Measurements from ENCODE around the gene DDX5.
A peak's percentile ranks its signal among the peaks of the same experiment; 100 is the strongest.

DNA sequence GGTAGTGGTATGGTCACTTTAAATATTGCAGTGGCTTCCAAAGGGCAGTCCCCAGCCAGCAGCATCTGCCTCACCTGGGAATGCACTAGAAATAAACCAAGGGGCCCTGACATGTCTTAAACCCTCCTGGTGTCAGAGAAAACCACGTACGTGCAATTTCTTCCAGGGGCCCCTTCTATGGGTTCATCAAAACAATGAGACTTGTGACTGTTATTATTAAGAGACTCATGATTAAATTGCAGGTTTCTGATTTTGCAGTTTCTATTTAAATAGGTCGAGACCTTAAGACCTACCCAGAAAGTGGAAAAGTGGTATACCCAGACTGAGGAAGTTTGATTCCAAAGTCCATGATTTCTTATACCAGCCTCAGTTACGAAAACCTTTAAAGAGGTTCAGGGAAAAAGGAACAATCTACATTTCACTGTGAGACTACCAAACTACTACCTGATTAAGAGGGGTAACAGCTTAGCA lies 8.5 kb downstream of the DDX5 start:
- TF ChIP-seq, protein P1, sequence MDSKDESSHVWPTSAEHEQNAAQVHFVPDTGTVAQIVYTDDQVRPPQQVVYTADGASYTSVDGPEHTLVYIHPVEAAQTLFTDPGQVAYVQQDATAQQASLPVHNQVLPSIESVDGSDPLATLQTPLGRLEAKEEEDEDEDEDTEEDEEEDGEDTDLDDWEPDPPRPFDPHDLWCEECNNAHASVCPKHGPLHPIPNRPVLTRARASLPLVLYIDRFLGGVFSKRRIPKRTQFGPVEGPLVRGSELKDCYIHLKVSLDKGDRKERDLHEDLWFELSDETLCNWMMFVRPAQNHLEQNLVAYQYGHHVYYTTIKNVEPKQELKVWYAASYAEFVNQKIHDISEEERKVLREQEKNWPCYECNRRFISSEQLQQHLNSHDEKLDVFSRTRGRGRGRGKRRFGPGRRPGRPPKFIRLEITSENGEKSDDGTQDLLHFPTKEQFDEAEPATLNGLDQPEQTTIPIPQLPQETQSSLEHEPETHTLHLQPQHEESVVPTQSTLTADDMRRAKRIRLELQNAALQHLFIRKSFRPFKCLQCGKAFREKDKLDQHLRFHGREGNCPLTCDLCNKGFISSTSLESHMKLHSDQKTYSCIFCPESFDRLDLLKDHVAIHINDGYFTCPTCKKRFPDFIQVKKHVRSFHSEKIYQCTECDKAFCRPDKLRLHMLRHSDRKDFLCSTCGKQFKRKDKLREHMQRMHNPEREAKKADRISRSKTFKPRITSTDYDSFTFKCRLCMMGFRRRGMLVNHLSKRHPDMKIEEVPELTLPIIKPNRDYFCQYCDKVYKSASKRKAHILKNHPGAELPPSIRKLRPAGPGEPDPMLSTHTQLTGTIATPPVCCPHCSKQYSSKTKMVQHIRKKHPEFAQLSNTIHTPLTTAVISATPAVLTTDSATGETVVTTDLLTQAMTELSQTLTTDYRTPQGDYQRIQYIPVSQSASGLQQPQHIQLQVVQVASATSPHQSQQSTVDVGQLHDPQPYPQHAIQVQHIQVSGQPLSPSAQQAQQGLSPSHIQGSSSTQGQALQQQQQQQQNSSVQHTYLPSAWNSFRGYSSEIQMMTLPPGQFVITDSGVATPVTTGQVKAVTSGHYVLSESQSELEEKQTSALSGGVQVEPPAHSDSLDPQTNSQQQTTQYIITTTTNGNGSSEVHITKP (tag by site-specific recombination; IDR thresholded peaks at IDR 0.05), result peak; percentile 53
- TF ChIP-seq ZBTB7A (tag by site-specific recombination; IDR thresholded peaks at IDR 0.05; ENCODE audit: low read depth) (no peak), ZNF24 (tag by site-specific recombination; IDR thresholded peaks at IDR 0.05) (no peak), SETDB1 (IDR thresholded peaks at IDR 0.05; ENCODE audit: insufficient read length, low read length) (no peak), ZNF707 (tag by site-specific recombination; IDR thresholded peaks at IDR 0.05) (no peak), KLF10 (tag by site-specific recombination; IDR thresholded peaks at IDR 0.05) (no peak), ZNF19 (tag by site-specific recombination; IDR thresholded peaks at IDR 0.05; ENCODE audit: low read depth) (no peak)
- TF ChIP-seq, protein P2, sequence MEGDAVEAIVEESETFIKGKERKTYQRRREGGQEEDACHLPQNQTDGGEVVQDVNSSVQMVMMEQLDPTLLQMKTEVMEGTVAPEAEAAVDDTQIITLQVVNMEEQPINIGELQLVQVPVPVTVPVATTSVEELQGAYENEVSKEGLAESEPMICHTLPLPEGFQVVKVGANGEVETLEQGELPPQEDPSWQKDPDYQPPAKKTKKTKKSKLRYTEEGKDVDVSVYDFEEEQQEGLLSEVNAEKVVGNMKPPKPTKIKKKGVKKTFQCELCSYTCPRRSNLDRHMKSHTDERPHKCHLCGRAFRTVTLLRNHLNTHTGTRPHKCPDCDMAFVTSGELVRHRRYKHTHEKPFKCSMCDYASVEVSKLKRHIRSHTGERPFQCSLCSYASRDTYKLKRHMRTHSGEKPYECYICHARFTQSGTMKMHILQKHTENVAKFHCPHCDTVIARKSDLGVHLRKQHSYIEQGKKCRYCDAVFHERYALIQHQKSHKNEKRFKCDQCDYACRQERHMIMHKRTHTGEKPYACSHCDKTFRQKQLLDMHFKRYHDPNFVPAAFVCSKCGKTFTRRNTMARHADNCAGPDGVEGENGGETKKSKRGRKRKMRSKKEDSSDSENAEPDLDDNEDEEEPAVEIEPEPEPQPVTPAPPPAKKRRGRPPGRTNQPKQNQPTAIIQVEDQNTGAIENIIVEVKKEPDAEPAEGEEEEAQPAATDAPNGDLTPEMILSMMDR (tag by site-specific recombination; IDR thresholded peaks at IDR 0.05), result no peak
- TF ChIP-seq, protein P3, sequence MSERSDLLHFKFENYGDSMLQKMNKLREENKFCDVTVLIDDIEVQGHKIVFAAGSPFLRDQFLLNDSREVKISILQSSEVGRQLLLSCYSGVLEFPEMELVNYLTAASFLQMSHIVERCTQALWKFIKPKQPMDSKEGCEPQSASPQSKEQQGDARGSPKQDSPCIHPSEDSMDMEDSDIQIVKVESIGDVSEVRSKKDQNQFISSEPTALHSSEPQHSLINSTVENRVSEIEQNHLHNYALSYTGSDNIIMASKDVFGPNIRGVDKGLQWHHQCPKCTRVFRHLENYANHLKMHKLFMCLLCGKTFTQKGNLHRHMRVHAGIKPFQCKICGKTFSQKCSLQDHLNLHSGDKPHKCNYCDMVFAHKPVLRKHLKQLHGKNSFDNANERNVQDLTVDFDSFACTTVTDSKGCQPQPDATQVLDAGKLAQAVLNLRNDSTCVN (tag by site-specific recombination; optimal IDR thresholded peaks at IDR 0.05), result no peak
- TF ChIP-seq, protein P4, sequence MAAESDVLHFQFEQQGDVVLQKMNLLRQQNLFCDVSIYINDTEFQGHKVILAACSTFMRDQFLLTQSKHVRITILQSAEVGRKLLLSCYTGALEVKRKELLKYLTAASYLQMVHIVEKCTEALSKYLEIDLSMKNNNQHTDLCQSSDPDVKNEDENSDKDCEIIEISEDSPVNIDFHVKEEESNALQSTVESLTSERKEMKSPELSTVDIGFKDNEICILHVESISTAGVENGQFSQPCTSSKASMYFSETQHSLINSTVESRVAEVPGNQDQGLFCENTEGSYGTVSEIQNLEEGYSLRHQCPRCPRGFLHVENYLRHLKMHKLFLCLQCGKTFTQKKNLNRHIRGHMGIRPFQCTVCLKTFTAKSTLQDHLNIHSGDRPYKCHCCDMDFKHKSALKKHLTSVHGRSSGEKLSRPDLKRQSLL (tag by site-specific recombination; IDR thresholded peaks at IDR 0.05), result no peak
- TF ChIP-seq, protein P5, sequence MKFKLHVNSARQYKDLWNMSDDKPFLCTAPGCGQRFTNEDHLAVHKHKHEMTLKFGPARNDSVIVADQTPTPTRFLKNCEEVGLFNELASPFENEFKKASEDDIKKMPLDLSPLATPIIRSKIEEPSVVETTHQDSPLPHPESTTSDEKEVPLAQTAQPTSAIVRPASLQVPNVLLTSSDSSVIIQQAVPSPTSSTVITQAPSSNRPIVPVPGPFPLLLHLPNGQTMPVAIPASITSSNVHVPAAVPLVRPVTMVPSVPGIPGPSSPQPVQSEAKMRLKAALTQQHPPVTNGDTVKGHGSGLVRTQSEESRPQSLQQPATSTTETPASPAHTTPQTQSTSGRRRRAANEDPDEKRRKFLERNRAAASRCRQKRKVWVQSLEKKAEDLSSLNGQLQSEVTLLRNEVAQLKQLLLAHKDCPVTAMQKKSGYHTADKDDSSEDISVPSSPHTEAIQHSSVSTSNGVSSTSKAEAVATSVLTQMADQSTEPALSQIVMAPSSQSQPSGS (tag by site-specific recombination; IDR thresholded peaks at IDR 0.05; ENCODE audit: low read depth), result no peak
